Naive thymus-derived CD4-positive, alpha-beta T cell (primary cell): ENCODE measurements around the gene C21orf91. TPM values are rescaled to one million over a fixed set of nuclear protein-coding genes. Genes with fewer than 3 reads are reported as not detected.

ENCODE experiments used
- ATAC-seq: fragments of 150-1000 bp; cut with Tn5 transposase; 2 replicates; pipeline ENCODE4 v1.10.0; 2021; ENCODE audit warnings: mild to moderate bottlenecking, moderate library complexity
- CTCF ChIA-PET: fragments of 350-600 bp; sonication (Branson Sonifier 250); formaldehyde crosslinking; loops from one replicate; lab custom pipeline; 2021; ENCODE audit warnings: antibody characterized with exemption; lab: Charles Lee
- POLR2A ChIA-PET: fragments of 350-600 bp; sonication (Branson Sonifier 250); formaldehyde crosslinking; loops from one replicate; lab custom pipeline; 2021; ENCODE audit warnings: antibody characterized with exemption, inconsistent platforms; lab: Charles Lee
- DNase-seq, 9 donors: peaks; one replicate each; pipeline versions ENCODE4 v3.0.0 to v3.0.0-alpha.2; 2020 to 2022; ENCODE audit warnings: mixed read lengths in 1 of 9
- H3K27ac ChIP-seq: one replicate; pipeline ENCODE4 v1.7.0; 2013; ENCODE audit warnings: mild to moderate bottlenecking, low read depth, low read length, moderate library complexity
- H3K27me3 ChIP-seq, 2 donors: one replicate each; pipeline ENCODE4 v1.7.0; 2013; ENCODE audit warnings: low read length in 2 of 2, mild to moderate bottlenecking in 2 of 2, moderate library complexity in 2 of 2; ENCODE audit not compliant: control insufficient read depth in 2 of 2, insufficient read depth in 2 of 2
- H3K36me3 ChIP-seq, 3 experiments: 1 replicate in 2 of 3; 2 replicates in 1 of 3; pipeline ENCODE4 v1.7.0; 2013; ENCODE audit warnings: low read length in 3 of 3, mild to moderate bottlenecking in 3 of 3, moderate library complexity in 1 of 3; ENCODE audit not compliant: insufficient read depth in 3 of 3, control insufficient read depth in 2 of 3
- H3K4me1 ChIP-seq, 2 donors: one replicate each; pipeline ENCODE4 v1.7.0; 2013; ENCODE audit warnings: low read length in 2 of 2, mild to moderate bottlenecking in 2 of 2, moderate library complexity in 1 of 2; ENCODE audit not compliant: control insufficient read depth in 2 of 2, insufficient read depth in 2 of 2
- H3K4me3 ChIP-seq: 2 replicates; pipeline ENCODE4 v1.7.0; 2013; ENCODE audit warnings: mild to moderate bottlenecking, low read length
- H3K9me3 ChIP-seq, 3 experiments: 1 replicate in 2 of 3; 2 replicates in 1 of 3; pipeline ENCODE4 v1.7.0; 2013; ENCODE audit warnings: low read length in 3 of 3; ENCODE audit not compliant: control insufficient read depth in 2 of 3
- H3K27ac Mint-ChIP-seq, 9 donors: one replicate each; pipeline ENCODE4 v1.8.0; 2020 to 2022; ENCODE audit warnings: mixed read lengths in 9 of 9, mild to moderate bottlenecking in 8 of 9, moderate library complexity in 5 of 9, inconsistent platforms in 2 of 9
- H3K27me3 Mint-ChIP-seq, 5 donors: one replicate each; pipeline ENCODE4 v1.8.0; 2021 to 2022; ENCODE audit warnings: mixed read lengths in 5 of 5, mild to moderate bottlenecking in 1 of 5
- H3K36me3 Mint-ChIP-seq, 5 donors: one replicate each; pipeline ENCODE4 v1.8.0; 2020 to 2022; ENCODE audit warnings: mixed read lengths in 5 of 5, mild to moderate bottlenecking in 3 of 5, inconsistent platforms in 1 of 5
- H3K4me1 Mint-ChIP-seq, 7 donors: one replicate each; pipeline ENCODE4 v1.8.0; 2020 to 2022; ENCODE audit warnings: mixed read lengths in 7 of 7, mild to moderate bottlenecking in 3 of 7, inconsistent platforms in 1 of 7
- H3K4me3 Mint-ChIP-seq, 10 donors: one replicate each; pipeline ENCODE4 v1.8.0; 2020 to 2022; ENCODE audit warnings: mild to moderate bottlenecking in 10 of 10, mixed read lengths in 10 of 10, moderate library complexity in 6 of 10, inconsistent platforms in 2 of 10
- H3K9me3 Mint-ChIP-seq, 11 donors: one replicate each; pipeline ENCODE4 v1.8.0; 2020 to 2022; ENCODE audit warnings: mixed read lengths in 11 of 11, mild to moderate bottlenecking in 4 of 11, inconsistent platforms in 1 of 11, moderate library complexity in 1 of 11
- intact Hi-C, 2 donors: fragments of 100-400 bp; cut with micrococcal nuclease; formaldehyde crosslinking; loops; one replicate each; pipeline ENCODE4 v1.15.1; 2023
- polyA plus RNA-seq, 2 donors: library from polyadenylated mRNA; unstranded; fragments of 300-500 nt; fragmentation: Illumina TruSeq; gene quantifications; one replicate each; pipeline ENCODE4 v1.2.3, GENCODE V29; 2021
- total RNA-seq, 6 experiments: library from RNA in 5 of 6; stranded (reverse) in 5 of 6; gene quantifications; 1 replicate in 5 of 6; 2 replicates in 1 of 6; pipeline ENCODE4 v1.2.3 and lab custom pipeline; 2021 to 2026

The C21orf91 gene
- total and polyA plus RNA-seq, 7 experiments from 2014 or later = 26.0 to 59.8 (median 40.8) TPM

GRCh38 chr21:17848228-17848627 is 29.1 kb upstream of the C21orf91 start:
- intact Hi-C loops = no loop called here
- H3K4me1 Mint-ChIP-seq = peaks cover 0 to 2% (median 0%) of the 10 kb centered on the region in 7 donors
- POLR2A ChIA-PET = no interaction called here
- DNase-seq (no peak), ATAC-seq (no peak)
- H3K27me3 Mint-ChIP-seq = no peaks in the 10 kb centered on the region
- no peaks in the 10 kb centered on the region for H3K4me1 ChIP-seq
- H3K36me3 Mint-ChIP-seq = no peaks in the 10 kb centered on the region
- H3K27ac Mint-ChIP-seq = no peak overlapping the region
- CTCF ChIA-PET = interaction anchor here (0.7 kb wide), 1 partner anchor 76 kb away, joined by 3 read pairs; no protein-coding TSS in a partner anchor
- no peaks in the 10 kb centered on the region for H3K27me3 ChIP-seq
- peaks cover 0 to 2% (median 0%) of the 10 kb centered on the region in 11 donors for H3K9me3 Mint-ChIP-seq
- peaks cover 0 to 7% (median 0%) of the 10 kb centered on the region in 3 experiments for H3K9me3 ChIP-seq
- no peak overlapping the region for H3K4me3 ChIP-seq
- no peaks in the 10 kb centered on the region for H3K36me3 ChIP-seq
- no peak overlapping the region for H3K4me3 Mint-ChIP-seq
- H3K27ac ChIP-seq = no peak overlapping the region

- intact Hi-C loops = no loop called here
- peaks cover 0 to 3% (median 0%) of the 10 kb centered on the region in 5 donors for H3K27me3 Mint-ChIP-seq
- H3K27ac ChIP-seq = no peak overlapping the region
- no peak overlapping the region for H3K4me3 ChIP-seq
- H3K36me3 ChIP-seq = no peaks in the 10 kb centered on the region
- CTCF ChIA-PET = no interaction called here
- H3K9me3 ChIP-seq = no peaks in the 10 kb centered on the region
- H3K36me3 Mint-ChIP-seq = peaks cover 0 to 2% (median 0%) of the 10 kb centered on the region in 5 donors
- peaks cover 0 to 3% (median 0%) of the 10 kb centered on the region in 11 donors for H3K9me3 Mint-ChIP-seq
- H3K4me1 Mint-ChIP-seq = no peaks in the 10 kb centered on the region
- POLR2A ChIA-PET = no interaction called here
- DNase-seq = no peak
- no peak overlapping the region for H3K27ac Mint-ChIP-seq
- no peak for ATAC-seq
- H3K27me3 ChIP-seq = no peaks in the 10 kb centered on the region
- no peaks in the 10 kb centered on the region for H3K4me1 ChIP-seq
- no peak overlapping the region for H3K4me3 Mint-ChIP-seq
Observed at GRCh38 chr21:17841103-17841502, 21.9 kb upstream of the C21orf91 start.

- no peaks in the 10 kb centered on the region for H3K36me3 ChIP-seq
- no peak overlapping the region for H3K4me3 Mint-ChIP-seq
- peaks cover 0 to 3% (median 0%) of the 10 kb centered on the region in 11 donors for H3K9me3 Mint-ChIP-seq
- H3K4me3 ChIP-seq = no peak overlapping the region
- H3K27me3 Mint-ChIP-seq = peaks cover 0 to 14% (median 4%) of the 10 kb centered on the region in 5 donors
- ChIA-PET CTCF (no interaction called here), POLR2A (no interaction called here)
- intact Hi-C loops = no loop called here
- no peaks in the 10 kb centered on the region for H3K27me3 ChIP-seq
- DNase-seq (no peak), ATAC-seq (no peak)
- peaks cover 0 to 3% (median 0%) of the 10 kb centered on the region in 7 donors for H3K4me1 Mint-ChIP-seq
- H3K9me3 ChIP-seq = no peaks in the 10 kb centered on the region
- no peak overlapping the region for H3K27ac ChIP-seq
- no peak overlapping the region for H3K27ac Mint-ChIP-seq
- H3K36me3 Mint-ChIP-seq = peaks cover 0 to 4% (median 0%) of the 10 kb centered on the region in 5 donors
- H3K4me1 ChIP-seq = no peaks in the 10 kb centered on the region
Observed at GRCh38 chr21:17834639-17835354, 15.6 kb upstream of the C21orf91 start.

GRCh38 chr21:17829472-17829871 is 10.3 kb upstream of the C21orf91 start:
- CTCF ChIA-PET = no interaction called here

GRCh38 chr21:17828223-17828622 is 9.1 kb upstream of the C21orf91 start:
- Mint-ChIP-seq H3K4me1 (peaks cover 0 to 3% (median 0%) of the 10 kb centered on the region in 7 donors), H3K36me3 (peaks cover 0 to 19% (median 3%) of the 10 kb centered on the region in 5 donors), H3K27me3 (peaks cover 0 to 9% (median 0%) of the 10 kb centered on the region in 5 donors), H3K9me3 (peaks cover 0 to 18% (median 2%) of the 10 kb centered on the region in 11 donors), H3K4me3 (no peak overlapping the region), H3K27ac (peak overlapping the region in 1 of 9 donors; percentile 17)
- ChIA-PET POLR2A (interaction anchor here (1.2 kb wide), 1 partner anchor 10 kb away, joined by 5 read pairs; the partner anchor contains the start of gene C21orf91), CTCF (no interaction called here)
- H3K27ac ChIP-seq = no peak overlapping the region
- H3K9me3 ChIP-seq = no peaks in the 10 kb centered on the region
- ATAC-seq (no peak), DNase-seq (no peak)
- no peaks in the 10 kb centered on the region for H3K4me1 ChIP-seq
- intact Hi-C loops = no loop called here
- H3K36me3 ChIP-seq = no peaks in the 10 kb centered on the region
- no peaks in the 10 kb centered on the region for H3K27me3 ChIP-seq
- H3K4me3 ChIP-seq = no peak overlapping the region

More at GRCh38 chr21:17829472-17829871, 10.3 kb upstream of the C21orf91 start:
- no peaks in the 10 kb centered on the region for H3K9me3 ChIP-seq
- H3K27ac ChIP-seq = no peak overlapping the region
- H3K27me3 ChIP-seq = no peaks in the 10 kb centered on the region
- H3K27ac Mint-ChIP-seq = no peak overlapping the region
- H3K36me3 ChIP-seq = no peaks in the 10 kb centered on the region
- ATAC-seq (no peak), DNase-seq (no peak)
- H3K9me3 Mint-ChIP-seq = peaks cover 0 to 17% (median 2%) of the 10 kb centered on the region in 11 donors
- peaks cover 0 to 14% (median 0%) of the 10 kb centered on the region in 5 donors for H3K36me3 Mint-ChIP-seq
- peaks cover 0 to 3% (median 0%) of the 10 kb centered on the region in 7 donors for H3K4me1 Mint-ChIP-seq
- H3K4me1 ChIP-seq = no peaks in the 10 kb centered on the region
- POLR2A ChIA-PET = no interaction called here
- no peak overlapping the region for H3K4me3 Mint-ChIP-seq
- intact Hi-C loops = no loop called here
- peaks cover 0 to 9% (median 0%) of the 10 kb centered on the region in 5 donors for H3K27me3 Mint-ChIP-seq
- H3K4me3 ChIP-seq = no peak overlapping the region

GRCh38 chr21:17823846-17824245 is 4.7 kb upstream of the C21orf91 start:
- H3K27me3 Mint-ChIP-seq = peaks cover 0 to 5% (median 0%) of the 10 kb centered on the region in 5 donors
- Histone ChIP-seq H3K4me3 (no peak overlapping the region), H3K36me3 (peaks cover 0 to 3% (median 0%) of the 10 kb centered on the region in 3 experiments), H3K9me3 (no peaks in the 10 kb centered on the region), H3K4me1 (peaks cover 11 to 12% of the 10 kb centered on the region in 2 donors), H3K27ac (no peak overlapping the region), H3K27me3 (no peaks in the 10 kb centered on the region)
- intact Hi-C loops = no loop called here
- peaks cover 7 to 25% (median 18%) of the 10 kb centered on the region in 7 donors for H3K4me1 Mint-ChIP-seq
- no peak overlapping the region for H3K4me3 Mint-ChIP-seq
- CTCF ChIA-PET = no interaction called here
- peaks cover 0 to 18% (median 2%) of the 10 kb centered on the region in 11 donors for H3K9me3 Mint-ChIP-seq
- POLR2A ChIA-PET = no interaction called here
- no peak overlapping the region for H3K27ac Mint-ChIP-seq
- ATAC-seq (no peak), DNase-seq (no peak)
- H3K36me3 Mint-ChIP-seq = peaks cover 0 to 24% (median 3%) of the 10 kb centered on the region in 5 donors
